Fibroblast of mammary gland (primary cell): ENCODE measurements around the gene GPR78.

ENCODE experiments used
- DNase-seq: peaks from one replicate; pipeline ENCODE4 v3.0.0-alpha.2; 2010; ENCODE audit warnings: low read depth
- H3K4me3 ChIP-seq: 2 replicates; pipeline ENCODE4 v1.5.1; 2011; ENCODE audit warnings: low read depth, mild to moderate bottlenecking, low read length, moderate library complexity; ENCODE audit not compliant: control insufficient read depth
- TF ChIP-seq, protein P1 (sequence below): conservative IDR thresholded peaks from 2 replicates; pipeline ENCODE4 v1.5.1; 2011; ENCODE audit warnings: low read depth, low read length, inconsistent platforms; ENCODE audit not compliant: control insufficient read depth, insufficient read depth

GPR78 gene

DNA sequence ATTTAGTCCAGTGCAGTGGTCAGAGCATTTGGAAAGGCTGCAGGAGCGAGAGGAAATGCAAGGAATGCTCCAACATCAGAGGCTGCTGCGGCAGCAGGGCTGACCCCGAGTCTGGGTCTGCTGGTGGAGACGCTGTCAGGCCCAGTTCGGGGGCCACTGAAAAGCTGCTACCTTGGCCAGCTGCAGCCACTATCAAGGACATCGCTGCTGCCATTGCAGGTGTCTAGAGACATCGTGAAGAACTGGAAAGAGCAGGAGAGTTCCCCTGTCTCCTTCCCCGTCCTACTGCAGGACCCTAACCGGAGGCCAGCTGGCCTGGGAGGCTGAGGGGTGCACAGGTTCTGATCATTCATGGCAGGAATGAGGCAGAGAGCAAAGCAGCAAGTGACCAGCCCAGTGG is 29.5 kb upstream of the GPR78 start:
- TF ChIP-seq, protein P1, sequence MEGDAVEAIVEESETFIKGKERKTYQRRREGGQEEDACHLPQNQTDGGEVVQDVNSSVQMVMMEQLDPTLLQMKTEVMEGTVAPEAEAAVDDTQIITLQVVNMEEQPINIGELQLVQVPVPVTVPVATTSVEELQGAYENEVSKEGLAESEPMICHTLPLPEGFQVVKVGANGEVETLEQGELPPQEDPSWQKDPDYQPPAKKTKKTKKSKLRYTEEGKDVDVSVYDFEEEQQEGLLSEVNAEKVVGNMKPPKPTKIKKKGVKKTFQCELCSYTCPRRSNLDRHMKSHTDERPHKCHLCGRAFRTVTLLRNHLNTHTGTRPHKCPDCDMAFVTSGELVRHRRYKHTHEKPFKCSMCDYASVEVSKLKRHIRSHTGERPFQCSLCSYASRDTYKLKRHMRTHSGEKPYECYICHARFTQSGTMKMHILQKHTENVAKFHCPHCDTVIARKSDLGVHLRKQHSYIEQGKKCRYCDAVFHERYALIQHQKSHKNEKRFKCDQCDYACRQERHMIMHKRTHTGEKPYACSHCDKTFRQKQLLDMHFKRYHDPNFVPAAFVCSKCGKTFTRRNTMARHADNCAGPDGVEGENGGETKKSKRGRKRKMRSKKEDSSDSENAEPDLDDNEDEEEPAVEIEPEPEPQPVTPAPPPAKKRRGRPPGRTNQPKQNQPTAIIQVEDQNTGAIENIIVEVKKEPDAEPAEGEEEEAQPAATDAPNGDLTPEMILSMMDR = no peak
- no peak for DNase-seq
- no peak overlapping the region for H3K4me3 ChIP-seq

DNA sequence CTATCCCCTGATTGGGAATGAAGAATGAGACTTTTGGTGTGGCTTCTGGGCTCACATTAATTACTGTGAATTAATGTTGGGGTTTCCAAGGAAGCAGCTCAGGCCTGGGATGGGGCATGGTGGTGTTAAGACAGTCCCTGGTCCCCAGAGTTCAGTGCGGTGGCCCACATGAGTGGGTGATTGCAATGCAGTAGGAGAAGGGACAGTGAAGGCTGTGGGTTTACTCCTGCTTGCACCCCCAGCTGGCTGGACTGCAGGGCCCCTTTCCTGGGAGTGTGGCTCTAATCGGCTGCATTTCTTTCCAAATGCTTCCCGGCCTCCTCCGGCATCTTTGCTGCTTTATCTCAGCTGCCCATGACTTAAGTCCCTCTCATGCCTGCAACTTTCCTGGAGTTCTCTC is 28.2 kb upstream of the GPR78 start:
- DNase-seq = no peak
- H3K4me3 ChIP-seq = no peak overlapping the region
- TF ChIP-seq, protein P1 = no peak

DNA sequence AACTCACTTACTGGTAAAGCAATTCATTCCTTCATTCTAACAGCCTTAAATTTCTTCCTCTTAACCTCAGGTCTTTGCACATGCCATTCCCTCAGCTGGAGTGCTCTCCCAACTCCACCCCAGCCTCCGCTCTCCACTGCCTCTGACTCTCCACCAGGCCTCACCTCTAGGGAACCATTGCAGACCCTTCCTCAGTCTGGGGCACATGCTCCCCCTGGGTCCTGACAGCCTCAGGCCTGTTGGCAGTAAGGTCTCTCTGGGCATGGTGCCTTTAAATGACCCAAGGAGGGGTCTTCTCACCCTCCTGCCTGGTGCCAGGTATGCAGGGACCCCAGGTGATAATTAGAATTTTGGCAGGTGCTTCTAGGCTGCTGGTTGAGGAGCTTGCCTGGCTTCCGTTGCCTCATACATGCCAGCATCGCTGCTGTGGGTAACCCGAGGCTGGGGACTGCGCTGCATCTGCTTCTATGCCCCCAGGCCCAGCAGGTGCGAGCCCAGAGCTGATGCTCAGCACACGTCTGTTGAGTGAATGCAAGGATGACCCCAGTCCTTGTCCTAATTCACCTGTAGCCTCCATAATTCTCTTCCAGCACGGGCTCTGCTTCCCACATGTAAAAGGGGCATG is 27.5 kb upstream of the GPR78 start:
- TF ChIP-seq, protein P1 = no peak
- no peak for DNase-seq
- H3K4me3 ChIP-seq = no peak overlapping the region

DNA sequence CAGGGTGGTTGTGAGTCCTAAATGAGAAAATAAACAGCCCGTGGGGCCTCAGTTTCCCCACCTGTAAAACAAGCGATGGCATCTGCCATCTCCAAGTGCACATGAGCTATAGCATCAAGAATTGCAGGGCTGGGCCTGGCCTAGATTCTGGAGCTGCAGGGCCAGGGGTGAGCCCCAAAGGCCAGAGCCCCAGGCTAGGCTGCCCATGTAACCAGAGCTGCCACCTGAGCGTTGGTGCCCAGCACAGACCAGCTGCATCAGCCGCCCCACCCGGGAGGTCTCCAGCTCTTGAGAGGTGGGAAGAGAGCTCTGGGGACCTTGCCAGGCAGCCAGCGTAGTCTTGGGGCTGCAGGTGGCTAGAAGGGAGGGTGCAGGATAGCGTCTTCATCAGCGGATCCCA is 27.0 kb upstream of the GPR78 start:
- TF ChIP-seq, protein P1 = no peak
- no peak overlapping the region for H3K4me3 ChIP-seq
- DNase-seq = no peak

DNA sequence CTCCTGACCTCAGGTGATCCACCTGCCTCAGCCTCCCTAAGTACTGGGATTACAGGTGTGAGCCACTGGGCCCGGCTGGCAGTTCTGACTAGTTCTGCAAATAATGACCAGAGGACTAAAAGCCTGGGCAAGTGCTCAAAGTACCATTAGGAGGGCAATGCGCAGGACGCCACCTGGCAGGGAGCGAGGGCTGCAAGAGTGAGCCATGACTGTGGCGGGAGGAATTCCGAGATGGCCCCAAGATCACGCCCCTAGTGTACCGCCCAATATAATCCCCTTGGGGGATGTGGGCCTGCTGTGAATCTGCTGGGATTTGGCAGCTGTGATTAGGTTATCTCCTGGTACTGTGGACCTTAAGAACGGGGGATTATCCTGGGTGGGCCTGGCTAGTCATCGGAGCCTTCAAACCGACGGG is 26.2 kb upstream of the GPR78 start:
- H3K4me3 ChIP-seq = no peak overlapping the region
- DNase-seq = no peak
- TF ChIP-seq, protein P1 = no peak

DNA sequence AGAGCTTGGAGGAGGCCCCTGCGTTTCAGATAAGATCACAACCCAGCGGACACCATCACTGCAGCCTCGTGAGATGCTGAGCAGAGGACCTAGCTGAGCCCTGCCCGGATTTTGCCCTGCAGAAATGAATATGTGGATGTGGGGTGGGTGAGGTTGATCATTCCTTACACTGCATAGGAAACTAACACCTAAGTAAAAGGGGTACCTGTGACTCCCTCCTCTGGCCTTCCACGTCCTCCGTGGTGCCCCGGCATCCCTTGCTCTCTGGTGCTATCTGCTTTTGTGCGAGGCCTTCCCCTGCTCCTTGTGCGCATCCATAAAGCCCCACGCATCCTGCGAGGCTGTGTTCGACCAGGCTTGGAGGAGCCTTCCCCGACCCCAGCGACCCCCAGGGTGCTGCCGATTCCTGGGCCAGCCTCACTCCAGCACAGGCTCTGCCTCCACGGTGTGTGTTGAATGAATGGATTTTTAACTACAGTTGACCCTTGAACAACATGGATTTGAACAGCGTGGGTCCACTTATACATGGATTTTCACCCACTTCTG is 25.6 kb upstream of the GPR78 start:
- TF ChIP-seq, protein P1 = no peak
- DNase-seq = no peak
- H3K4me3 ChIP-seq = no peak overlapping the region
